Activated CD4-positive, alpha-beta T cell treated with anti-CD3 and anti-CD28 coated beads, Interleukin-2, amount 50 U/mL, for 4 hours (primary cell): ENCODE data around the gene PPP1R12A.
"Not testable (repeated sequence)": the region's sequence is repeated elsewhere in the genome, so short reads cannot be mapped to it uniquely, and the experiment has no call there.

ENCODE experiments used
- DNase-seq, 2 experiments: peaks; one replicate each; pipeline ENCODE4 v3.0.0-alpha.2; 2020

Gene PPP1R12A

DNA sequence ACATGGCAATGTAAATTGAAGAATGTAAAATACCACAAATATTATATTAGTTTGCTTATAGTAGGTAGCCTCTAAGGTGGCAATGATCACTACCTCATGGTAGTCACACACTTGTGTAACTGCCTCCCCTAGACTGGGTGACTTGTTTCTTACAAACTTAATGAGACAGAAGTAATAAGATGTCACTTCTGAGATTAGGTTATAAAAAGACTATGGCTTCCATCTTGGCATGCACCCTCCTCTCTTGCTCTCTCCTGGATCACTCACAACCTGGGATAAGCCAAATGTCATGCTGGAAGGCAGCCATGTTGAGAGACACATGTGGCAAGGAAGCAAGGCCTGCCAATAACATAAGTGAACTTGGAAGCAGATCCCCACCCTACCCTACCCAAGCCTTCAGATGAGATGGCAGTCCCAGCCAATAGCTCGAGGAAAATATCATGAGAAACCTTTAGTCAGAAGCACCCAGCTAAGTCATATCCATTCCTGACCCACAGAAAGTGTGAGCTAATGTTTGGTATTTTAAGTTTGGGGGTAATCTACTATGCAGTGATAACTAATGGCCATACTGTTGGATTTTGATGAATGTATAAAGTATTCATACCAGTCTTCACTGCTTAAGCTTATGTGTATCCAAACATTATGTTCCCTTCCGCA is 43.3 kb downstream of the PPP1R12A start:
- no peak for DNase-seq

- DNase-seq: no peak
Measured at GRCh38 chr12:79887890-79888289, 47.0 kb downstream of the PPP1R12A start.

GRCh38 chr12:79886917-79887519 is 47.9 kb downstream of the PPP1R12A start:
- no peak for DNase-seq

- no peak for DNase-seq
Measured at GRCh38 chr12:79885911-79886490, 48.9 kb downstream of the PPP1R12A start.

DNA sequence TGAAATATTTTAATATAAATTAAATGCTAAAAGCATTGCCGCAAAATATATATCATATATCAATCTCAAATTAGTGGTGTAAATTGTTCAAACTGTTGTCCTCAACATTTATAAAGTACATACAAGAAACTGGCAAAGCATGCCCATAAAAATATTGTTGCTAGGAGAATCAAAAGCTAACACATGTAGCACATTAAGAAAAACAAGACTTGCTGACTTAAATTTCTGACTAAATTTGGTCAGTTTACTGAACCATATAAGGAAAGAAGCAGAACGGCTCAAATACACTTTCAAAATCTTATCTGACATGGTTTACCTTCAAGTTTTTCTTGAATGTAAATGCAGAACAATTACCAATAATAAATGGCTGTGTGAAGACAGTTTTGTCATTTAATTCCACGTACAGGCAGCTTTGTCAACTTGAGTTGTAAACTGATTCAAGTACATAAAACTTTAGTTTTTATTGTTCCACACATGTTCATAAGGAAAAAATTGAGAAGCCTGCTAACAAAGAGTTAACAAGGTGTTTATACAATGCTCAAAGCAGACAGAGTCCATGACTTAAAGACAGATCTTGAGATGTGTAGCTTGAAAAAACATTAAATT is 50.4 kb downstream of the PPP1R12A start:
- DNase-seq: no peak

GRCh38 chr12:79883216-79883615 is 51.7 kb downstream of the PPP1R12A start:
- no peak for DNase-seq

GRCh38 chr12:79881351-79881750 is 53.5 kb downstream of the PPP1R12A start:
- no peak for DNase-seq

DNA sequence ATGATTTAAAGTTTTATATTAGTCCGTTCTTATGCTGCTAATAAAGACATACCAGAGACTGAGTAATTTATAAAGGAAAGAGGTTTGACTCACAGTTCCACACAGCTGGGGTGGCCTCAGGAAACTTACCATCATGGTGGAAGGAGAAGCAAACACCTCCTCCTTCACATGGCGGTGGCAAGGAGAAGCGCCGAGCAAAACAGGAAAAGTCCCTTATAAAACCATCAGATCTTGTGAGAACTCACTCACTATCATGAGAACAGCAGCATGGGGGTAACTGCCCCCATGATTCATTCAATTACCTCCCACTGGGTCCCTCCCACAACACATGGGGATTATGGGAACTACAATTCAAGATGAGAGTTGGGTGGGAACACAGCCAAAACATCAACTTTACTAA is 56.4 kb downstream of the PPP1R12A start:
- DNase-seq: not testable (repeated sequence)

DNA sequence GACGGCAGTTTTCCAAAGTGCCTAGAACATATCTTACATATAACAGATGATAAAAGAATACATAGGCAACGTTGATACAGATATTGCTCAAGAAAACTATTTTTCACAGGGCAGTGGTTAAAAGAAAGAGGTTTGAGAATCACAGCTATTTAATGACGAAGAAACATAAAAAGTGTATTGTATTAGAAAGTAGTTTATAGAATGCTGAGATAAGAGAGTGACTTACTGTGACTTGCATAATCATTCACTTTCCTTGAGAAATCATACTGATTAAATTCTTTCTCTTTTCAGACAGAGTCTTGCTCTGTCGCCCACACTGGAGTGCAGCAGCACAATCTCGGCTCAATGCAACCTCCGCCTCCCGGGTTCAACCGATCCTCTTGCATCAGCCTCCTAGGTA is 57.7 kb downstream of the PPP1R12A start:
- DNase-seq: no peak

DNA sequence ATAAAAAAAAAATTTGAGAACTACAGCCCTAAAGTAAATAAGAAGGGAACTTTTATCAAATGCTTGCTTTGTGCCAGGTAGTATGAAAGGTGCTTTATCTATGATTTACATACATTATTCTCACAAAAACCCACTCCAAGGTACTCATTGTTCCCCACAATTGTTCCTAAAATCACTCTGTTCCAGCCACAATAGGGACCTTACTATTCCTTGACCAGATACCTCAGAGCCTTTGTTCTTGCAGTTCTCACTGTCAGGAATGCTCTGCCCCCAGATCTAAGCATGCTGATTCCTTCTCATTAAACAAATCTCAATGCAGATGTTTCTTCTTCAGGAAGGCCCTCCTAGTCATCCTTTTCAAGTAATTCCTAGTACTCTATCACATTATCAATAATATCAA is 60.2 kb downstream of the PPP1R12A start:
- DNase-seq: no peak

- no peak for DNase-seq
Measured at GRCh38 chr12:79873201-79873600, 61.7 kb downstream of the PPP1R12A start.

DNA sequence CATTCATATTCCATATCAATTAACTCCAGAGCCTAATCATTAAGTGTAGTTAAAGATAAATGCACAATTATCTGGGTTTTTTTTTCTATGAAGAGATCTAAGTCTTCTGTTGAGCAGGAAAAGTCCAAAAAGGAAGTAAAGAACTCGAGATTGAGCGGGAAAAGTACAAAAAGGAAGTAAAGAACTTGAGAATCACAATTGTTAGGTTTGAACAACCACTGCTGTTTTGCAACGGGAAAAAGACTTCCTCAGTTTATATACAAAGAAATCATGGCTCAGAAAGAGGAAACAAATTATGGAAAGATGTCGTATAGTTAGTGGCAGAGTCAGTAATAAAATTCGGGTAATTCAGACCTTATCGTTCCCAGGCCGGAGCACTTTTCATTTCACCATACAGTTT is 63.3 kb downstream of the PPP1R12A start:
- DNase-seq: no peak

DNA sequence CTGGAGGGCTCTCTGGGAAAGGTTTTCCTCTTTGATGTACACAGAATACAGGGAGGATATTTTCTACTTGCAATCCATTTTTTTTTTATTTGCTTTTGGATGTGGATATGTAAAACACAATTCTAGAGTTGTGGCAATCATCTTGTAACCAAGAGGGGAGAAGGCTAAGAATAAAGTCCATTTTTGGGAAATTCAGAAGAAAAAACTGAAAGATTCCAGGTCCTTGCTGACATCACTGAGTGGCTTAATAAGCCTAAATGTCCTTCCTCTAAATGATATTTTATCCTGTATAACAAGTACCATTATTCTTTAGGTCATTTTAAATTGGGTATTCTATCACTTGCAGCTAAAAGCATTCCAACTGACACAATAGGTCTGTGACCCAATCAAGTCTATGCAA is 64.0 kb downstream of the PPP1R12A start:
- DNase-seq: no peak

- DNase-seq: no peak
Measured at GRCh38 chr12:79859646-79860045, 75.3 kb downstream of the PPP1R12A start.

GRCh38 chr12:79858518-79858917 is 76.4 kb downstream of the PPP1R12A start:
- no peak for DNase-seq

DNA sequence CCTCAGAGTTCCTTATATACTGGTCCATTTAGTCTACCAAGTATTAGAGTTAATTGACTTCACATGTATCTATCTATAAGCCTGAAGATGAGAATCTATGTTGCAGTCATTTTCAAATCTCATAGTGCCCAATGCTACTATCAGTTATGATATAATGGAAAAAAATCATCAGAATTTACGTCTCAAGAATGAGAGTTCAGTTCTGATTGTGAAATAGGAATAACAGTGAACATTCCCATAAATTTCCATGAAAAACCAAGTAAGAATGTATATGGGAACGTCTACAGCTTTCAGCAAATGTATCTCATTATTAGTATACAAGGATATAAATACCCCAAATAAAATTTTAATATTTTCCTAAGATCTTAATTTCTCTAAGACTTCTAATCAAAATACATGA is 77.2 kb downstream of the PPP1R12A start:
- DNase-seq: no peak

GRCh38 chr12:79850610-79851299 is 84.1 kb downstream of the PPP1R12A start:
- no peak for DNase-seq

DNA sequence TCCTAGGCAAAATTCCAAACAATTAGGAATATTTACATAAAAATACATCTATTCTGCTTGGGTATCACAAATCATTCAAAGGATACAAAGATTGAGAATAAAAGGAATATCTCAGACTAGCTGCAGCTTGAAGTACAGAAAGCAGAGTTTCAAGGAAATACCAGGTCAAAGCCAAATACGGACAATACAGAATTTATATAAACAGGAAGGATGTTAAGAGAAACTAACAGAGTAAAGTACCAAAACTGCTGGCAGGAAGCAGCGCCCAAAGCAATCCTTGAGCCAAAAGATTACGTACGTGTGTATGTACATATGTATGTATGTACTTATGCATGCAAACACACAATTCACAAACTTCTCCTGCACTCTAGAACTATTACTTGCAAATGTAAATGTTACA is 86.6 kb downstream of the PPP1R12A start:
- DNase-seq: no peak

- no peak for DNase-seq
Measured at GRCh38 chr12:79847417-79847816, 87.5 kb downstream of the PPP1R12A start.

GRCh38 chr12:79844693-79845092 is 90.2 kb downstream of the PPP1R12A start:
- DNase-seq: no peak

DNA sequence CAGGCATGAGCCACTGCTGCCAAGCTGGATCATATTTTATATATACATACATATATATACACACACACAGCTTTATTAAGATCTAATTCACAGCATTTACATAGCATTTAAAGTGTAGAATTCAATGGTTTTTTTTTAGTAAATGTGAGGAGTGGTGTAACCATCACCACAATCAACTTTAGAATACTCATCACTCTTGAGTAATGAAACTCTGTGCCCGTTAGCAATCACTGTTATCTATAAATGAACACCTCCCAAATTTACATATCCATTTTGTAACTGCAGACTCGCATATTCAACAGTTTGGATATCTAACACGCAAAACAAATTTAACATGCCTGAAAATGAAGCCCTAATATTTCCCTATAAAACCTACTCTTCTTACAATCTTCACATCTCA is 90.9 kb downstream of the PPP1R12A start:
- no peak for DNase-seq

- DNase-seq: no peak
Measured at GRCh38 chr12:79842630-79843029, 92.3 kb downstream of the PPP1R12A start.

GRCh38 chr12:79841878-79842265 is 93.0 kb downstream of the PPP1R12A start:
- no peak for DNase-seq
